ENCODE results near the gene MAN1A1.
A peak's percentile ranks its signal among the peaks of the same experiment; 100 is the strongest.

Gene MAN1A1

GRCh38 chr6:119334535-119335264 is 14.9 kb downstream of the MAN1A1 start:
- TF ChIP-seq, protein P1, sequence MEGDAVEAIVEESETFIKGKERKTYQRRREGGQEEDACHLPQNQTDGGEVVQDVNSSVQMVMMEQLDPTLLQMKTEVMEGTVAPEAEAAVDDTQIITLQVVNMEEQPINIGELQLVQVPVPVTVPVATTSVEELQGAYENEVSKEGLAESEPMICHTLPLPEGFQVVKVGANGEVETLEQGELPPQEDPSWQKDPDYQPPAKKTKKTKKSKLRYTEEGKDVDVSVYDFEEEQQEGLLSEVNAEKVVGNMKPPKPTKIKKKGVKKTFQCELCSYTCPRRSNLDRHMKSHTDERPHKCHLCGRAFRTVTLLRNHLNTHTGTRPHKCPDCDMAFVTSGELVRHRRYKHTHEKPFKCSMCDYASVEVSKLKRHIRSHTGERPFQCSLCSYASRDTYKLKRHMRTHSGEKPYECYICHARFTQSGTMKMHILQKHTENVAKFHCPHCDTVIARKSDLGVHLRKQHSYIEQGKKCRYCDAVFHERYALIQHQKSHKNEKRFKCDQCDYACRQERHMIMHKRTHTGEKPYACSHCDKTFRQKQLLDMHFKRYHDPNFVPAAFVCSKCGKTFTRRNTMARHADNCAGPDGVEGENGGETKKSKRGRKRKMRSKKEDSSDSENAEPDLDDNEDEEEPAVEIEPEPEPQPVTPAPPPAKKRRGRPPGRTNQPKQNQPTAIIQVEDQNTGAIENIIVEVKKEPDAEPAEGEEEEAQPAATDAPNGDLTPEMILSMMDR (IDR thresholded peaks at IDR 0.05; ENCODE audit: extremely low read depth, insufficient read depth, missing control alignments), result no peak
- no peak for DNase-seq (ENCODE audit: low spot score)
- in situ Hi-C loops (cut with MboI; ENCODE audit: low pct_unique_long_range_greater_than_20kb, low sequenced_read_pairs, unreplicated experiment), result loop anchor here (25.0 kb wide), 1 partner anchor 628 kb away; no protein-coding TSS in a partner anchor

GRCh38 chr6:119333707-119334295 is 15.8 kb downstream of the MAN1A1 start:
- in situ Hi-C loops (cut with MboI; ENCODE audit: low pct_unique_long_range_greater_than_20kb, low sequenced_read_pairs, unreplicated experiment), result loop anchor here (25.0 kb wide), 1 partner anchor 628 kb away; no protein-coding TSS in a partner anchor
- peak; percentile 30 for DNase-seq (ENCODE audit: low spot score)
- TF ChIP-seq, protein P1 (IDR thresholded peaks at IDR 0.05; ENCODE audit: extremely low read depth, insufficient read depth, missing control alignments), result peak; percentile 50

DNA sequence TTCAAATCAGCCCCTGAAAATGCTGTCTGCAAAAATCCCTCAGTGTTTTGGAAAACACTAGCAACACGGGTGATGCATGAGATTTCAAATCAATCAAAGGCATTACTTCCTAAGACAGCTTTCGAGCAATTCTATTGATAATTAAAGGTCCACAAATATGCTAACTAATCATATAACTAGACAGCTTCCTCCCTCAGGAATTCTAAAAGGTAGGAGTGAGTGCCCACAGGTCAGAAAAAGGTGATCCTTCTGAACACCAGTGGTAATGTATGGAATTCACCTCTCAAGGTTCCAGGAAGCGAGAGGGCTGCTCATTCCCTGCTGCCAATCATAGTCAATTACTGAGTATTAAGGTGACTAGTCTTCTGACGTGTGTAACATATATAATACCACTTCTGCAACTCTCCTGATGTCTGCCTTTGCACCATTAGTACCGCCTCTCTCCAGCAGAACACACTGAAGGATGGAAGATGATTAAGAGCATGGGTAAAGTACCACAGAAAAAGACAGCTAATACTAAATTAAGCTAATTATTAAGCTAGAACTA is 16.4 kb downstream of the MAN1A1 start:
- TF ChIP-seq, protein P1 (IDR thresholded peaks at IDR 0.05; ENCODE audit: extremely low read depth, insufficient read depth, missing control alignments), result no peak
- no peak for DNase-seq (ENCODE audit: low spot score)
- in situ Hi-C loops (cut with MboI; ENCODE audit: low pct_unique_long_range_greater_than_20kb, low sequenced_read_pairs, unreplicated experiment), result loop anchor here (25.0 kb wide), 1 partner anchor 629 kb away; no protein-coding TSS in a partner anchor

DNA sequence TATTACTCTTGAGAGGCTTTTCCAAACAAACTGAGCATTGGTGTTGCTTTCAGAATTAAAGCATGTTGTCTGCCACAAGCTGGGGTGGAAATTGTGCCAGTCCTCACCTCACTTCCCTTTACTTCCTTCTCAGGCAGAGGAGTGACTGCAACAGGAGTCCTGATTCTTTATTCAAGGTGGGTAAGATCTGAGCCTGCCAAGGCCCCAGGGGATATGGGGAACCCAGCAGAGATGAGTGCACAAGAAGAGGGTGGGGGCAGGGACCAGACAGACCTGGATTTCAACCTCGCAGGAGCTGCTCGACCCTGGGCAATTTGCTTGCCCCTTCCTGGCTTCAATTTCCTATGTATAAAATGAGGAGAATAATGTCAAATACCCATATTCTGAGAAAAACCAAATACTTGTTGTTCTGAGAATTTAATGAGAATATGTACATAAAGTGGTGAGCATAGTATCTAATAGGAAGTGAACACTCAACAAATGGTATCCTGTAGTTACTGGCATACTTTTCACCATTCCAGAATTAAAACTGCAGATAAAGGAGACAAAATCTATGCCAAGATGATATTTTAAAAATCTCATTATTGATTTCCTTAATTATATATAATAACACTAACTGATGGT is 17.8 kb downstream of the MAN1A1 start:
- TF ChIP-seq, protein P1 (IDR thresholded peaks at IDR 0.05; ENCODE audit: extremely low read depth, insufficient read depth, missing control alignments), result no peak
- no peak for DNase-seq (ENCODE audit: low spot score)
- in situ Hi-C loops (cut with MboI; ENCODE audit: low pct_unique_long_range_greater_than_20kb, low sequenced_read_pairs, unreplicated experiment), result loop anchor here (25.0 kb wide), 1 partner anchor 631 kb away; no protein-coding TSS in a partner anchor

GRCh38 chr6:119330520-119331113 is 18.9 kb downstream of the MAN1A1 start:
- DNase-seq (ENCODE audit: low spot score), result no peak
- in situ Hi-C loops (cut with MboI; ENCODE audit: low pct_unique_long_range_greater_than_20kb, low sequenced_read_pairs, unreplicated experiment), result loop anchor here (25.0 kb wide), 1 partner anchor 632 kb away; no protein-coding TSS in a partner anchor
- TF ChIP-seq, protein P1 (IDR thresholded peaks at IDR 0.05; ENCODE audit: extremely low read depth, insufficient read depth, missing control alignments), result no peak

- in situ Hi-C loops (cut with MboI; ENCODE audit: low pct_unique_long_range_greater_than_20kb, low sequenced_read_pairs, unreplicated experiment), result loop anchor here (25.0 kb wide), 1 partner anchor 633 kb away; no protein-coding TSS in a partner anchor
- TF ChIP-seq, protein P1 (IDR thresholded peaks at IDR 0.05; ENCODE audit: extremely low read depth, insufficient read depth, missing control alignments), result no peak
- no peak for DNase-seq (ENCODE audit: low spot score)
Measured at GRCh38 chr6:119329794-119330180, 19.8 kb downstream of the MAN1A1 start.
